ENCODE data around the gene IGF1R.

Gene IGF1R

GRCh38 chr15:98824595-98824994 is 176.3 kb downstream of the IGF1R start:
- no peak for DNase-seq
- intact Hi-C loops (cut with DNase I) = no loop called here

- no peak for DNase-seq
- intact Hi-C loops (cut with DNase I) = no loop called here
Observed at GRCh38 chr15:98826658-98827057, 178.3 kb downstream of the IGF1R start.

- no peak for DNase-seq
- intact Hi-C loops (cut with DNase I) = no loop called here
Observed at GRCh38 chr15:98827217-98827616, 178.9 kb downstream of the IGF1R start.

GRCh38 chr15:98830034-98830634 is 181.8 kb downstream of the IGF1R start:
- DNase-seq = no peak
- intact Hi-C loops (cut with DNase I) = no loop called here

GRCh38 chr15:98834976-98835375 is 186.6 kb downstream of the IGF1R start:
- intact Hi-C loops (cut with DNase I) = no loop called here
- DNase-seq = no peak

- intact Hi-C loops (cut with DNase I) = no loop called here
- DNase-seq = no peak
Observed at GRCh38 chr15:98835876-98836275, 187.5 kb downstream of the IGF1R start.

GRCh38 chr15:98838387-98839259 is 190.3 kb downstream of the IGF1R start:
- no peak for DNase-seq
- intact Hi-C loops (cut with DNase I) = no loop called here

- peak in 6 of 42 donors; percentile 20 to 80 (median 30) for DNase-seq
- intact Hi-C loops (cut with DNase I) = no loop called here
Observed at GRCh38 chr15:98840053-98840452, 191.7 kb downstream of the IGF1R start.

GRCh38 chr15:98841419-98841970 is 193.2 kb downstream of the IGF1R start:
- no peak for DNase-seq
- intact Hi-C loops (cut with DNase I) = no loop called here

GRCh38 chr15:98842192-98842972 is 194.0 kb downstream of the IGF1R start:
- no peak for DNase-seq
- intact Hi-C loops (cut with DNase I) = no loop called here

- DNase-seq = no peak
- intact Hi-C loops (cut with DNase I) = no loop called here
Observed at GRCh38 chr15:98842973-98843285, 194.6 kb downstream of the IGF1R start.

- no peak for DNase-seq
- intact Hi-C loops (cut with DNase I) = no loop called here
Observed at GRCh38 chr15:98843844-98844243, 195.5 kb downstream of the IGF1R start.

- intact Hi-C loops (cut with DNase I) = no loop called here
- DNase-seq = no peak
Observed at GRCh38 chr15:98844261-98844660, 195.9 kb downstream of the IGF1R start.

GRCh38 chr15:98845138-98845884 is 197.0 kb downstream of the IGF1R start:
- DNase-seq = peak in 4 of 42 donors; percentile 30 to 47 (median 32)
- intact Hi-C loops (cut with DNase I) = no loop called here

GRCh38 chr15:98850961-98851572 is 202.7 kb downstream of the IGF1R start:
- intact Hi-C loops (cut with DNase I) = no loop called here
- DNase-seq = peak; percentile 69 to 93 (median 84)

- intact Hi-C loops (cut with DNase I) = no loop called here
Observed at GRCh38 chr15:98853161-98853560, 204.8 kb downstream of the IGF1R start.

GRCh38 chr15:98853617-98854420 is 205.5 kb downstream of the IGF1R start:
- intact Hi-C loops (cut with DNase I) = no loop called here
- no peak for DNase-seq

More at GRCh38 chr15:98853161-98853560, 204.8 kb downstream of the IGF1R start:
- peak; percentile 78 to 97 (median 92) for DNase-seq

GRCh38 chr15:98854496-98854895 is 206.2 kb downstream of the IGF1R start:
- intact Hi-C loops (cut with DNase I) = no loop called here
- no peak for DNase-seq
